Breast epithelium (tissue), 4 donors: ENCODE results near the gene CSF3. TPM values are rescaled to one million over a fixed set of nuclear protein-coding genes. Genes with fewer than 3 reads are reported as not detected.

Experiments used
- DNase-seq, 2 donors: peaks; one replicate each; pipeline ENCODE4 v3.0.0-alpha.2; 2019; ENCODE audit warnings: low spot score in 2 of 2
- H3K27ac ChIP-seq, 2 donors: fragments of 200-600 bp; sonication (generic) in 1 of 2; one replicate each; pipeline ENCODE4 v1.5.1; 2016 to 2019; ENCODE audit warnings: mild to moderate bottlenecking in 1 of 2
- H3K27me3 ChIP-seq, 2 donors: fragments of 200-600 bp; sonication (generic) in 1 of 2; one replicate each; pipeline versions ENCODE4 v1.5.1 to v1.6.0; 2017 to 2019; ENCODE audit warnings: control low read depth in 1 of 2, mild to moderate bottlenecking in 1 of 2
- H3K36me3 ChIP-seq: fragments of 200-600 bp; one replicate; pipeline ENCODE4 v1.5.1; 2019
- H3K4me1 ChIP-seq, 2 donors: fragments of 200-600 bp; sonication (generic); one replicate each; pipeline ENCODE4 v1.5.1; 2016 to 2019; ENCODE audit warnings: control low read depth in 1 of 2
- H3K4me3 ChIP-seq, 3 donors: fragments of 200-600 bp; sonication (generic); 1 replicate in 2 of 3; 2 replicates in 1 of 3; pipeline ENCODE4 v1.5.1; 2016 to 2019; ENCODE audit warnings: mild to moderate bottlenecking in 3 of 3, moderate library complexity in 2 of 3
- H3K9me3 ChIP-seq, 2 donors: fragments of 200-600 bp; sonication (generic) in 1 of 2; one replicate each; pipeline ENCODE4 v1.5.1; 2016 to 2019; ENCODE audit warnings: control low read depth in 1 of 2
- CTCF ChIP-seq, 3 donors: fragments of 450-650 bp; IDR thresholded peaks; one replicate each; pipeline ENCODE4 v1.5.1; 2016 to 2017; ENCODE audit warnings: antibody characterized with exemption in 3 of 3, mild to moderate bottlenecking in 3 of 3, moderate library complexity in 3 of 3
- POLR2A ChIP-seq: fragments of 450-650 bp; IDR thresholded peaks from one replicate; pipeline ENCODE4 v1.6.1; 2016; ENCODE audit warnings: antibody characterized with exemption, mild to moderate bottlenecking, moderate library complexity
- POLR2AphosphoS5 ChIP-seq, 3 donors: sonication (generic); formaldehyde crosslinking; IDR thresholded peaks; one replicate each; pipeline ENCODE4 v1.6.1; 2017; ENCODE audit warnings: antibody characterized with exemption in 3 of 3
- intact Hi-C: fragments of 100-400 bp; cut with DNase I; formaldehyde crosslinking; loops from one replicate; pipeline ENCODE4 v1.15.1; 2023; ENCODE audit warnings: low total_unique reads
- total RNA-seq, 3 donors: library from RNA; depleted of rRNA; stranded (reverse); fragments of >200 nt; gene quantifications; one replicate each; pipeline ENCODE4 v1.1.0, GENCODE V29; 2016

Gene CSF3
- total RNA-seq, 3 donors from 2014 or later: 0.32 to 13.0 TPM; not detected in 1

- no peaks in the 10 kb centered on the region for H3K36me3 ChIP-seq
- TF ChIP-seq POLR2AphosphoS5 (IDR thresholded peaks at IDR 0.05): no peak
- no peak for TF ChIP-seq POLR2A
- TF ChIP-seq CTCF (IDR thresholded peaks at IDR 0.05): no peak
- peaks cover 22 to 43% of the 10 kb centered on the region in 2 donors for H3K4me1 ChIP-seq
- H3K4me3 ChIP-seq: no peak overlapping the region
- H3K27me3 ChIP-seq: no peaks in the 10 kb centered on the region
- no peaks in the 10 kb centered on the region for H3K9me3 ChIP-seq
- no peak for DNase-seq
- intact Hi-C loops: no loop called here
- peak overlapping the region in 1 of 2 donors; percentile 92 for H3K27ac ChIP-seq
Observed at GRCh38 chr17:40020146-40020545, 4.9 kb downstream of the CSF3 start.

GRCh38 chr17:40021451-40021971 is 6.3 kb downstream of the CSF3 start:
- Histone ChIP-seq H3K4me3 (no peak overlapping the region), H3K27me3 (no peaks in the 10 kb centered on the region), H3K4me1 (peaks cover 29 to 54% of the 10 kb centered on the region in 2 donors), H3K27ac (peak overlapping the region; percentile 41 to 64), H3K36me3 (no peaks in the 10 kb centered on the region), H3K9me3 (no peaks in the 10 kb centered on the region)
- TF ChIP-seq CTCF (IDR thresholded peaks at IDR 0.05): no peak
- no peak for TF ChIP-seq POLR2A
- no peak for TF ChIP-seq POLR2AphosphoS5 (IDR thresholded peaks at IDR 0.05)
- intact Hi-C loops: no loop called here
- DNase-seq: peak in 1 of 2 donors; percentile 72

- no peak for TF ChIP-seq POLR2A
- TF ChIP-seq POLR2AphosphoS5 (IDR thresholded peaks at IDR 0.05): no peak
- TF ChIP-seq CTCF (IDR thresholded peaks at IDR 0.05): no peak
- Histone ChIP-seq H3K9me3 (no peaks in the 10 kb centered on the region), H3K36me3 (no peaks in the 10 kb centered on the region), H3K4me3 (no peak overlapping the region), H3K27ac (peak overlapping the region; percentile 41 to 64), H3K4me1 (peaks cover 31 to 64% of the 10 kb centered on the region in 2 donors), H3K27me3 (no peaks in the 10 kb centered on the region)
- no peak for DNase-seq
- intact Hi-C loops: no loop called here
Observed at GRCh38 chr17:40022497-40022896, 7.3 kb downstream of the CSF3 start.

GRCh38 chr17:40022961-40023541 is 7.8 kb downstream of the CSF3 start:
- no peaks in the 10 kb centered on the region for H3K36me3 ChIP-seq

More at GRCh38 chr17:40022961-40023541, 7.8 kb downstream of the CSF3 start:
- H3K27me3 ChIP-seq: no peaks in the 10 kb centered on the region
- peak overlapping the region; percentile 40 to 41 for H3K27ac ChIP-seq
- DNase-seq: no peak
- H3K4me1 ChIP-seq: peaks cover 26 to 61% of the 10 kb centered on the region in 2 donors
- TF ChIP-seq POLR2A (no peak), POLR2AphosphoS5 (IDR thresholded peaks at IDR 0.05) (no peak), CTCF (IDR thresholded peaks at IDR 0.05) (no peak)
- no peaks in the 10 kb centered on the region for H3K9me3 ChIP-seq
- H3K4me3 ChIP-seq: no peak overlapping the region
- intact Hi-C loops: no loop called here
